ENCODE results near the gene ARID1B.

The ARID1B gene

GRCh38 chr6:156850353-156850752, 73.2 kb downstream of the ARID1B start:
- DNase-seq (ENCODE audit: low read depth in 2 of 2) = no peak

- no peak for DNase-seq (ENCODE audit: low read depth in 2 of 2)
These were observed 74.3 kb downstream of the ARID1B start for GRCh38 chr6:156851454-156851921.

DNA sequence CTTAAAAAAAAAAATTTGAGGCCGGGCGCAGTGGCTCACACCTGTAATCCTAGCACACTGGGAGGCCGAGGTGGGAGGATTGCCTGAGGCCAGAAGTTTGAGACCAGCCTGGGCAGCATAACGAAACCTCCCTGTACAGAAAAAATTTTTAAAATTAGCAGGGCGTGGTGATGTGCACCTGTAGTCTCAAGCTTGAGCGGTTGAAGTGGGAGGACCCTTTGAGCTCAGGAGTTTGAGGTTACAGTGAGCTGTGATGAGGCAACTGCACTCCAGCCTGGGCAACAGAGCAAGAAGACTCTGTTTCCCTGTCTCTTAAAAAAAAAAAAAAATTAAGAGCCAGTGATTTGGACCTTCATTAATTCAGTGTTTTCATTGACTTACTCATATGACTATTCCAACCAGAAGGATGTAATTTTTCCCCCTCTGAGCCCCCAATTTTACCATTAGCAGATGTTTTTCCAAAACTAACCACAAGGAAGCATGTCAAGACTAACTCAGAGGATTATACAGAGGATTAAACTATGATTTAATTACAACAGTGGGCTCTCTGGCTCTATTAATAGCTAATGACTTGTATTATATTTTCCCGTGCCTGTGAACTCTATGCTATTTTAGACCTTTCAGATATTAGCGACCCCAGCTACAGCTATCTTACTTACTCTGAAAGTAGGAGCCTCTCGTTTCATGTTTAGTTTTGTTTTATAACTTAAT, 75.1 kb downstream of the ARID1B start:
- no peak for DNase-seq (ENCODE audit: low read depth in 2 of 2)

- DNase-seq (ENCODE audit: low read depth in 2 of 2) = no peak
These were observed 75.7 kb downstream of the ARID1B start for GRCh38 chr6:156852858-156853216.

DNA sequence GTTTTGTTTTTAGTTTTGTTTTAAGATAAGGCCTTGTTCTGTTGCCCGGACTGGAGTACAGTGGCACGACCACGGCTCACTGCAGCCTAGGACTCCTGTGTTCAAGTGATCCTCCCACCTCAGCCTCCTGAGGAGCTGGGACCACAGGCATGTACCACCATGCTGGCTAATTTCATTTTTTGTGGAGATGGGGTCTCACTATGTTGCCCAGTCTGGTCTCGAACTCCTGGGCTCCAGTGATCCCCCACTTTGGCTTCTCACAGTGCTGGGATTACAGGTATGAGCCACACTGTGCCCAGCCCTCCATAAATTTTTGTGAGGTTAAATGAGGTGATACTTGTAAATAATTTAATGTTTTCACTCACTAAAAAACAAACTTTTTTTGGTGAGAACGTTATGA, 76.6 kb downstream of the ARID1B start:
- no peak for DNase-seq (ENCODE audit: low read depth in 2 of 2)

DNA sequence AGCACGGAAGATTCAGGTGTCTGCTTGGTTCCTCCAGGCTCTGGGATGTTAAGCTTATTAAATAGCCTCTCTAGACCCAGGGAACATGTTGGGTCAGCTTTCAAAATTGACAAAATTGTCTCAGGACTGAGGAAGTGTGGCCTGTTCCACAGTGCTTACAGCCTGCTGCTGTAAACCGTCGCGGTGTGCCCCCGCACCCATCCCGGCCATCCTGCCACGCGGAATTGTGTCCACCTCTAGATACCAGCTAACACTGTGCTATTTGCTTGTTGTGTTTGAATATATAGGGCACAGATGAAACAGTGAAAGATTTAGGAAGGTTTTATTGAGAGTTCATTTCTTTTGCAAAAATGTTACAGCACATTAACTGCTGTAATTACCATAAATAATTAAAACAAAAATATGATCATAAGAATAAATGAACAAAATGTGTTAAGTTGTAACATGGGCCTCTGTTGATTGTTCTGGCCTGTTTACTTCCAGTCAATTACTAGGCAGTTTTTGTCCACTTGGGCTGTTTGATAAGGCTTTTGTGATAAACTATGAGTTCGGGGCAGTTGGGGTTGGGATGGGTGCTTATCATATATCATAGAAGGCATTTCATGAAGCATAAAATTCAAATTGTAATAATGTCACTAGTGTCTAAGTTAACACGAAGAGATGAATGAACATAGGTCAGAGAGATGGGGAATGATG, 77.4 kb downstream of the ARID1B start:
- DNase-seq (ENCODE audit: low read depth in 2 of 2) = no peak

DNA sequence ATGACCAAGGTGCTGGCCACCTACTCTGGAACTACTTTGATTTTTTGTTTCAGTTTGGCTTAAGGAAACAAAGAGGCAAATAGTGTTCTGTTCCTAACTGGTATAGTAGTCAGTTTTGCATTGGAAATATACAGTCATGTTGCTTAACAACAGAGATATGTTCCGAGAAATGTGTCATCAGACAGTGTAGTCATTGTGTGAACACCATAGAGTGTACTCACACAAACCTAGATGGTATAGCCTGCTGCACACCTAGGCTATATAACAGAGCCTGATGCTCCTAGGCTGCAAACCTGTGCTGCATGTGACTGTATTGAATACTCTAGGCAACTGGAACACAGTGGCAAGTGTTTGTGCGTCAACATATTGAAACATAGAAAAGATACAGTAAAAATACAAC, 80.4 kb downstream of the ARID1B start:
- DNase-seq (ENCODE audit: low read depth in 2 of 2) = no peak

GRCh38 chr6:156859686-156860085, 82.5 kb downstream of the ARID1B start:
- DNase-seq (ENCODE audit: low read depth in 2 of 2) = no peak

DNA sequence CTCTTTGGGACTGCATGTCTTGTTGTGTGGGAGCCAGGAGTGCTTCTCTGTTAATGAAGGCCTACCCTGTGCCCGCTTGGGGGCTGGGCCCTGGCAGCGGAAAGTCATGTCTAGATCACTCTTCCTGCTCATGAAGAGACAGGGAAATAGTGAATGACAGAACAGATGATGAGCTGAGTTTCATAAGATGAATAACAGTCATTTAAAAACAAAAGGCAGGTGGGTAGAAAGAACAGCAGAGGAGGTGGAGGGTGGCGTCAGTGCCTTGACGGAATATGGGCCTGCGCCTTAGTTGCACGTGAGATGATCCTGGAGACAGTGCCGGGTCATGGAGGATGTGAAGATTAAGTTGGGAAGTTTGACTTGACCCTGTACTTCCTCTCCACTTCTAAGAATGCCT, 85.5 kb downstream of the ARID1B start:
- peak in 1 of 2 donors; percentile 11 for DNase-seq (ENCODE audit: low read depth in 2 of 2)

DNA sequence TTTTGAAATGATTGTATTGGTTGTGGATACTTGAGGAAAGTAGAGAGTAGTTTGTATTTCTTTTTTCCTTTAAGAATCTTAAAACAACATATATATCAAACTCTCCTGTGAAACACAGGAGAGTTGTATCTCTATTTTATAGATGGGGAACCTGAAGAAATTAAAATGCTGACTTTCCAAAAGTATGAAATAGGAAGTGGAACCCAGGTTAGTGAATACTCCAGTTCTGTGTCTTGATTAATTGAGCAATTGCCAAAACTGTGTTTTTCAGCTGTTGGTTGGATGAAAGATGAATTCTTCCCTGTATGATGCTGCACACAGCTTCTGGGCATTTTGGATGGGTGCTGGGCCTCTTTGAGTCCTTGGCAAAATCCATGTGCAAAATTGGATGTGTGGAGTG, 86.3 kb downstream of the ARID1B start:
- DNase-seq (ENCODE audit: low read depth in 2 of 2) = no peak

GRCh38 chr6:156864557-156864956, 87.4 kb downstream of the ARID1B start:
- DNase-seq (ENCODE audit: low read depth in 2 of 2) = no peak

- no peak for DNase-seq (ENCODE audit: low read depth in 2 of 2)
These were observed 87.9 kb downstream of the ARID1B start for GRCh38 chr6:156865019-156865629.

DNA sequence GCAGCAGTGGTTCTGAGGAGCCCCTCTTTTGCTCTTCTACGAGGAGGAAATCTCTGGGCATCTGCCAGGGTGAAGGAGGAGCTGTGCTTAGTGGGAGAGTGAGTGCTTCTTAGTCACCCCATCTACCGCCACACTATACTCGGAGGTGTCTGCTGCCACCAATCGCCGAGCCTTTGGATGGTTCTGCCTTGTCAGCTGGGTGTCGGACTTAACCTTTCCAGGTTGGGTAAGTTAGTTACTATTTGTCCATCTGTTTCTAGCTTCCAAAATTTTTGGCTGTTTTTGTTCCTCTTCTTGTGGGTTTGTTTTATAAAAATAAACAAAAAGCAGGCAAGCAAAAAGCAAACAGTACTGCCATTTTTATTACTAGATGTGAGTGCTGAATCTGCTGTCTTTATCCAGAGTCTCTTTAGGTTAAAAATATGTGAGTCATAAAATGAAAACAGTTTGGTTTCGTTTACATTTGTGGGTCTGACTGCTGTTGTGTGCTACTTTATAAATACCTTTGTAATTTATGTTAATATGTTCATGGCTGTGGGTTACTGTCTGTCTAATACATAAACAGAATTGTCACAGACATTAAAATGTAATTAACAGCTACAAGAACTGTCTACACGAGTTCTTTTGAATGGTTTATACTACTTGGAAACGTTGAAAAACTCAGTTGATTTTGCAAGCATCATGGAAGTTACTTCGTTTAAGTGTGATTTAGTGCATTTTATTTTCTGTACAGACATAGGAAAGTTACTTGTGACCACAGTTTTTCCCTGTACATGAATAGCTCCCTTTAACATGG, 89.2 kb downstream of the ARID1B start:
- no peak for DNase-seq (ENCODE audit: low read depth in 2 of 2)

GRCh38 chr6:156867121-156867520, 89.9 kb downstream of the ARID1B start:
- no peak for DNase-seq (ENCODE audit: low read depth in 2 of 2)

DNA sequence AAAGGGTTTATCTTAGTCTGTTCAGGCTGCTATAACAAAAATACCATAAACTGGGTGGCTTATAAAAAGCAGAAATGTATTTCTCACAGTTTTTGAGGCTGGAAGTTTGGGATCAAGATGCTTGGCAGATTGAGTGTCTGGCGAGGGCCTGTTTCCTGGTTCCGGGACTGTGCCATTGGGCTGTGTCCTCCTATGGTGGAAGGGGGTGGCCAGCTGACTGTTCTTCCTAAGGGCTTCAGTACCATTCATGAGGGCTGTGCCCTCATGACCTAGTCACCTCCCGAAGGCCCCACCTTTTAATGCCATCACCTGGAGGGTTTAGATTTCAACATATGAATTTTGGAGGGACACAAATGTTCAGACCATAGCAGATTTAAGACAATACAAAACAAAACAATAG, 91.2 kb downstream of the ARID1B start:
- no peak for DNase-seq (ENCODE audit: low read depth in 2 of 2)

- DNase-seq (ENCODE audit: low read depth in 2 of 2) = no peak
These were observed 92.8 kb downstream of the ARID1B start for GRCh38 chr6:156869980-156870398.

DNA sequence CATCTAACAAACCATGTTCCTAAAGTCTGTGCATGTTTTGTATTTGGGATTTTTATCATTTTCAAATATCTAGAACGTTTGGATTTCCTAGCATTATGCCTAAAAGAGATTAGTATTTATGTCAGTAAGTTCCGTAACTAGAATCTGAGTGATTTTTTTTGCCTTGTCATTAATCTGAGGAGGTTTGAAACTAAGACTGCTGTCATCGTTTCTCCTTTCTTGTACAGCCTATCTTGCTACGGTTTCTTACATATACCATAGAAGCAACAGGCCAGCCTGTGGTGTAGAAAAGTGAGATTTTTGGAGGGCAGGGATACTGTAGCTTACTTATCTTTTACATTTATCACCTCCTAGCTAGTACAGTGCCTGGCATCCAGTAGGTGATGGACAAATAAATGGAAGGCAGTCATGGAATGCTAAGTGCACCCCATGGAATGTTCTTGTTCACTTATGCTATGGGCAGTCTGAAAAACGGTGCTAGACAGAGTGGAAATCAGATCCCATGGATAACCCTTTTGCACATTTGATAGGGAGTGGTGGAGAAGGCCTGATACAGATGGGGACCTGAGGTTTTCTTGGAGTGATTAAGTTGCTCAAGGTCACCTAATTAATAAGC, 93.9 kb downstream of the ARID1B start:
- DNase-seq (ENCODE audit: low read depth in 2 of 2) = no peak

DNA sequence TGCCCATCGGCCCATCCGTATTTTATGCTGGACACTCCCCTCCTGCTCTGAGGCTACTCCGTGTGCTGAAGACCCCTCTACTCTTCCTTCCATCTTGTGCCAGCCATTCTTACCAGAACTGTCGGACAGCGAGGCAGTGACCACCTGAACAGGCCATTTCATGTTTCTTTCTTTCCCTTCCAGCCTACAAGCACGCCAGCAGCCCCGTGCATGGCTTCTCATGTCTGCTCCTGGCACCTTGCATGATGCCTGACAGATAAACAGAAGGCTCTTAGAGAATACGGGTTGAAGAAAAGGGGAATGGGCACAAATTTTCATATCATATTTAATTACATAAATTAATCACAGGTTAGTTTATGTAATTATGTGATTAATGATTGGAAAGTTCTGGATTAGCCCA, 95.7 kb downstream of the ARID1B start:
- DNase-seq (ENCODE audit: low read depth in 2 of 2) = no peak

GRCh38 chr6:156873654-156874380, 96.6 kb downstream of the ARID1B start:
- DNase-seq (ENCODE audit: low read depth in 2 of 2) = no peak

DNA sequence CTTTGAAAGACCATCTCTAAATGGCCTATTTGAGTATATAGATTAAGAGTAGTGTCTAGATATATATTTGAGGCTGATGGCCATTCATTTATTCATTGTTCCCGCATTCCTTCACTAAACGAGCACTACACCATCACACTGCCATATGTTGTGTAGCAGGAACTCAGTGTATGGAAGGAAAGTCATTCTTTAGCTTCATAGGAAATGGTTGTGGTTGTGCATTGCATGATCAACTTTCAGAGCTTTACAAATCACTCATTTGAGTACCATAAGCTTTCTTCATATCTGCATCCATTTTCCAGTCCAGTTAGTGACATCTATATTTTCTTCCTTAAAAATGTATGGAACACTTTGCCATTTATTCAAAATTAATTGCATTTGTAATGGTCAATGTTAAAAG, 97.9 kb downstream of the ARID1B start:
- no peak for DNase-seq (ENCODE audit: low read depth in 2 of 2)

GRCh38 chr6:156876302-156876701, 99.1 kb downstream of the ARID1B start:
- DNase-seq (ENCODE audit: low read depth in 2 of 2) = no peak

Measured in stimulated activated CD8-positive, alpha-beta memory T cell treated with anti-CD3 and anti-CD28 coated beads, Interleukin-15, amount 100 ng/mL, for 48 hours (primary cell).